Bronchial epithelial cell (primary cell): ENCODE results near the gene SETBP1. TPM values are rescaled to one million over a fixed set of nuclear protein-coding genes. Genes with fewer than 3 reads are reported as not detected.

Source experiments
- DNase-seq: peaks from one replicate; pipeline ENCODE4 v3.0.0-alpha.2; 2010; ENCODE audit warnings: low read depth
- FAIRE-seq: peaks from 2 replicates; lab custom pipeline; 2011; peaks lifted over from hg19 to GRCh38; lab: Jason Lieb, UNC
- H3K27me3 ChIP-seq: 2 replicates; pipeline ENCODE4 v1.5.1; 2011; ENCODE audit warnings: low read length; ENCODE audit not compliant: control insufficient read depth, insufficient read depth
- H3K36me3 ChIP-seq: 2 replicates; pipeline ENCODE4 v1.5.1; 2011; ENCODE audit warnings: low read length; ENCODE audit not compliant: control insufficient read depth, insufficient read depth
- H3K4me3 ChIP-seq: 2 replicates; pipeline ENCODE4 v1.5.1; 2011; ENCODE audit warnings: mild to moderate bottlenecking, low read depth, low read length, control low read depth
- total RNA-seq: library from RNA; depleted of rRNA; stranded (reverse); fragments of >200 nt; gene quantifications from 2 replicates; pipeline ENCODE4 v1.2.1, GENCODE V29; 2014
- TF ChIP-seq, protein P1 (sequence below): IDR thresholded peaks from 2 replicates; pipeline ENCODE4 v1.5.1; 2011; ENCODE audit warnings: mild to moderate bottlenecking, moderate library complexity, low read length, control low read depth, inconsistent platforms; ENCODE audit not compliant: insufficient read depth, severe bottlenecking

SETBP1 gene
- total RNA-seq, 1 donor from 2014 or later: 1.8 TPM

GRCh38 chr18:44819944-44820510, 139.3 kb downstream of the SETBP1 start:
- Histone ChIP-seq H3K27me3 (no peaks in the 10 kb centered on the region), H3K4me3 (no peak overlapping the region), H3K36me3 (no peaks in the 10 kb centered on the region)
- DNase-seq (no peak), FAIRE-seq (no peak)
- TF ChIP-seq, protein P1, sequence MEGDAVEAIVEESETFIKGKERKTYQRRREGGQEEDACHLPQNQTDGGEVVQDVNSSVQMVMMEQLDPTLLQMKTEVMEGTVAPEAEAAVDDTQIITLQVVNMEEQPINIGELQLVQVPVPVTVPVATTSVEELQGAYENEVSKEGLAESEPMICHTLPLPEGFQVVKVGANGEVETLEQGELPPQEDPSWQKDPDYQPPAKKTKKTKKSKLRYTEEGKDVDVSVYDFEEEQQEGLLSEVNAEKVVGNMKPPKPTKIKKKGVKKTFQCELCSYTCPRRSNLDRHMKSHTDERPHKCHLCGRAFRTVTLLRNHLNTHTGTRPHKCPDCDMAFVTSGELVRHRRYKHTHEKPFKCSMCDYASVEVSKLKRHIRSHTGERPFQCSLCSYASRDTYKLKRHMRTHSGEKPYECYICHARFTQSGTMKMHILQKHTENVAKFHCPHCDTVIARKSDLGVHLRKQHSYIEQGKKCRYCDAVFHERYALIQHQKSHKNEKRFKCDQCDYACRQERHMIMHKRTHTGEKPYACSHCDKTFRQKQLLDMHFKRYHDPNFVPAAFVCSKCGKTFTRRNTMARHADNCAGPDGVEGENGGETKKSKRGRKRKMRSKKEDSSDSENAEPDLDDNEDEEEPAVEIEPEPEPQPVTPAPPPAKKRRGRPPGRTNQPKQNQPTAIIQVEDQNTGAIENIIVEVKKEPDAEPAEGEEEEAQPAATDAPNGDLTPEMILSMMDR: no peak

GRCh38 chr18:44821924-44822323, 141.2 kb downstream of the SETBP1 start:
- TF ChIP-seq, protein P1: no peak
- DNase-seq (peak; percentile 31), FAIRE-seq (no peak)

GRCh38 chr18:44823286-44823685, 142.6 kb downstream of the SETBP1 start:
- TF ChIP-seq, protein P1: no peak
- Histone ChIP-seq H3K36me3 (no peaks in the 10 kb centered on the region), H3K27me3 (no peaks in the 10 kb centered on the region), H3K4me3 (no peak overlapping the region)
- FAIRE-seq: no peak
- peak; percentile 46 for DNase-seq

More at GRCh38 chr18:44821924-44822323, 141.2 kb downstream of the SETBP1 start:
- Histone ChIP-seq H3K36me3 (no peaks in the 10 kb centered on the region), H3K27me3 (no peaks in the 10 kb centered on the region), H3K4me3 (no peak overlapping the region)

DNA sequence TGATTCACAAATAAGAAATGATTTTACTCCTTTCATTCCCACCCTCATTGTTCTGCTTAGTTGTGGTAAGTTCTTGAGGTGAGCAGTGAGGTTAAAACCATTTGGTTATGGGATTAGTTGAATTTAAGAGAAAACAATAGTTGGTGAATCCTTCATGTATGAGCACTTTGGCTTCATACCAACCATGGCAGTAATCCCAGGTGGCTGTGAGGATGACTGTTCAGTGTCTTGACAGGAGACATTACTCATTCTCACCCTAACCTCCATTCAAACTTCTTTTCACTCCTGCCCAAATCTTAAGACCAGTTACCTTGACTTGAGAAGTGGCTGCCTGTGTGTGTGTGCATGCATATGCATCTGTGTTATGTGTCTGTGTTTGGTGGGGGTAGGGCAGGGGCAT, 143.1 kb downstream of the SETBP1 start:
- H3K36me3 ChIP-seq: no peaks in the 10 kb centered on the region
- TF ChIP-seq, protein P1: no peak
- FAIRE-seq: peak; percentile 81
- H3K27me3 ChIP-seq: no peaks in the 10 kb centered on the region
- DNase-seq: peak; percentile 93
- no peak overlapping the region for H3K4me3 ChIP-seq

- Histone ChIP-seq H3K36me3 (no peaks in the 10 kb centered on the region), H3K4me3 (no peak overlapping the region), H3K27me3 (no peaks in the 10 kb centered on the region)
- TF ChIP-seq, protein P1: no peak
- DNase-seq (no peak), FAIRE-seq (no peak)
Observed at GRCh38 chr18:44824884-44825283, 144.2 kb downstream of the SETBP1 start.
